ENCODE measurements around the gene PISD.

GRCh38 chr22:31618057-31618456 lies 44.0 kb downstream of the PISD start:
- TF ChIP-seq CTCF (IDR thresholded peaks at IDR 0.05 in 4 of 5, conservative IDR thresholded peaks at IDR 0.05 in 1 of 5) (no peak), POLR2A (IDR thresholded peaks at IDR 0.05) (no peak)
